Activated CD8-positive, alpha-beta memory T cell treated with anti-CD3 and anti-CD28 coated beads, Interleukin-2, amount 10 ng/mL, durations not matched to agents 7 days and 5 days (primary cell): Measurements from ENCODE around the gene MASP2. TPM values are rescaled to one million over a fixed set of nuclear protein-coding genes. Genes with fewer than 3 reads are reported as not detected.
A peak's percentile ranks its signal among the peaks of the same experiment; 100 is the strongest.
"Not testable (repeated sequence)": the region's sequence is repeated elsewhere in the genome, so short reads cannot be mapped to it uniquely, and the experiment has no call there.

Experiments
- ATAC-seq: fragments of 150-1000 bp; cut with Tn5 transposase; one replicate; pipeline ENCODE4 v1.10.0; 2021; ENCODE audit warnings: moderate library complexity
- CTCF ChIA-PET: fragments of 350-600 bp; sonication (Branson Sonifier 250); formaldehyde crosslinking; loops from one replicate; lab custom pipeline; 2021; ENCODE audit warnings: antibody characterized with exemption; lab: Charles Lee
- DNase-seq: peaks from one replicate; pipeline ENCODE4 v3.0.0-alpha.2; 2020
- H3K27ac Mint-ChIP-seq: one replicate; pipeline ENCODE4 v1.8.0; 2021; ENCODE audit warnings: mild to moderate bottlenecking, mixed read lengths
- H3K27me3 Mint-ChIP-seq: one replicate; pipeline ENCODE4 v1.8.0; 2021; ENCODE audit warnings: mixed read lengths
- H3K36me3 Mint-ChIP-seq: one replicate; pipeline ENCODE4 v1.8.0; 2021; ENCODE audit warnings: mild to moderate bottlenecking, mixed read lengths
- H3K4me1 Mint-ChIP-seq: one replicate; pipeline ENCODE4 v1.8.0; 2021; ENCODE audit warnings: mixed read lengths
- H3K4me3 Mint-ChIP-seq: one replicate; pipeline ENCODE4 v1.8.0; 2021; ENCODE audit warnings: mild to moderate bottlenecking, moderate library complexity, mixed read lengths
- H3K9me3 Mint-ChIP-seq: one replicate; pipeline ENCODE4 v1.8.0; 2022; ENCODE audit warnings: low read depth, mixed read lengths
- total RNA-seq, 2 experiments: library from RNA; stranded (reverse); gene quantifications; one replicate each; pipeline ENCODE4 v1.2.3, GENCODE V29; 2021

MASP2 gene
- total RNA-seq, 2 experiments from 2014 or later = not detected

GRCh38 chr1:11024154-11024873 lies 22.7 kb downstream of the MASP2 start:
- Mint-ChIP-seq H3K4me1 (peaks cover 22% of the 10 kb centered on the region), H3K36me3 (peaks cover 50% of the 10 kb centered on the region), H3K27me3 (no peaks in the 10 kb centered on the region), H3K9me3 (no peaks in the 10 kb centered on the region), H3K27ac (peak overlapping the region; percentile 58), H3K4me3 (no peak overlapping the region)
- CTCF ChIA-PET = interaction anchor here (2.4 kb wide), 1 partner anchor 13 kb away, joined by 7 read pairs; no protein-coding TSS in a partner anchor
- no peak for DNase-seq
- ATAC-seq = no peak

GRCh38 chr1:11023201-11023600 lies 23.8 kb downstream of the MASP2 start:
- H3K27ac Mint-ChIP-seq = no peak overlapping the region
- H3K9me3 Mint-ChIP-seq = no peaks in the 10 kb centered on the region
- peaks cover 29% of the 10 kb centered on the region for H3K4me1 Mint-ChIP-seq
- DNase-seq = no peak
- no peaks in the 10 kb centered on the region for H3K27me3 Mint-ChIP-seq
- no peak overlapping the region for H3K4me3 Mint-ChIP-seq
- ATAC-seq = no peak
- H3K36me3 Mint-ChIP-seq = peaks cover 60% of the 10 kb centered on the region
- CTCF ChIA-PET = interaction anchor here (2.4 kb wide), 1 partner anchor 15 kb away, joined by 7 read pairs; no protein-coding TSS in a partner anchor

- no peak for ATAC-seq
- peaks cover 39% of the 10 kb centered on the region for H3K4me1 Mint-ChIP-seq
- CTCF ChIA-PET = no interaction called here
- DNase-seq = no peak
- peaks cover 66% of the 10 kb centered on the region for H3K36me3 Mint-ChIP-seq
- H3K9me3 Mint-ChIP-seq = no peaks in the 10 kb centered on the region
- H3K27me3 Mint-ChIP-seq = no peaks in the 10 kb centered on the region
- H3K4me3 Mint-ChIP-seq = no peak overlapping the region
- no peak overlapping the region for H3K27ac Mint-ChIP-seq
These were observed 27.1 kb downstream of the MASP2 start for GRCh38 chr1:11019971-11020370.

GRCh38 chr1:11019358-11019757 lies 27.7 kb downstream of the MASP2 start:
- H3K4me3 Mint-ChIP-seq, ATAC-seq, DNase-seq, CTCF ChIA-PET, H3K27me3 Mint-ChIP-seq, H3K27ac Mint-ChIP-seq, H3K9me3 Mint-ChIP-seq: not testable (repeated sequence)
- peaks cover 40% of the 10 kb centered on the region for H3K4me1 Mint-ChIP-seq
- peaks cover 67% of the 10 kb centered on the region for H3K36me3 Mint-ChIP-seq

- H3K27me3 Mint-ChIP-seq = no peaks in the 10 kb centered on the region
- ATAC-seq (peak; percentile 4), DNase-seq (no peak)
- H3K4me1 Mint-ChIP-seq = peaks cover 30% of the 10 kb centered on the region
- peaks cover 31% of the 10 kb centered on the region for H3K36me3 Mint-ChIP-seq
- H3K9me3 Mint-ChIP-seq = no peaks in the 10 kb centered on the region
- H3K4me3 Mint-ChIP-seq = peak overlapping the region; percentile 92
- H3K27ac Mint-ChIP-seq = peak overlapping the region; percentile 78
- CTCF ChIA-PET = interaction anchor here (1.9 kb wide), 1 partner anchor 25 kb away, joined by 15 read pairs; no protein-coding TSS in a partner anchor
These were observed 33.9 kb downstream of the MASP2 start for GRCh38 chr1:11013160-11013531.

GRCh38 chr1:11012260-11013159 lies 34.5 kb downstream of the MASP2 start, which contains the start of gene TARDBP:
Gene TARDBP (plus strand): TSS chr1:11012654. CDS start chr1:11013728, 1,074 bp downstream.
- H3K36me3 Mint-ChIP-seq = peaks cover 29% of the 10 kb centered on the region
- peak within 1 kb of the TSS; percentile 98 for H3K27ac Mint-ChIP-seq
- CTCF ChIA-PET = interaction anchor here (0.8 to 1.9 kb wide), 2 partner anchors 26 to 265 kb away, joined by 3 to 15 read pairs; no protein-coding TSS in a partner anchor
- no peaks in the 10 kb centered on the region for H3K9me3 Mint-ChIP-seq
- peak within 1 kb of the TSS; percentile 92 for H3K4me3 Mint-ChIP-seq
- DNase-seq (peak; percentile 93), ATAC-seq (peak; percentile 89)
- H3K27me3 Mint-ChIP-seq = no peaks in the 10 kb centered on the region
- peaks cover 28% of the 10 kb centered on the region for H3K4me1 Mint-ChIP-seq

- CTCF ChIA-PET = no interaction called here
- DNase-seq (no peak), ATAC-seq (no peak)
- Mint-ChIP-seq H3K4me3 (no peak overlapping the region), H3K27me3 (no peaks in the 10 kb centered on the region), H3K9me3 (peaks cover 4% of the 10 kb centered on the region), H3K4me1 (no peaks in the 10 kb centered on the region), H3K36me3 (peaks cover 5% of the 10 kb centered on the region), H3K27ac (no peak overlapping the region)
These were observed 46.5 kb downstream of the MASP2 start for GRCh38 chr1:11000526-11000925.

GRCh38 chr1:10996100-10996499 lies 50.9 kb downstream of the MASP2 start:
- DNase-seq = no peak
- peaks cover 5% of the 10 kb centered on the region for H3K36me3 Mint-ChIP-seq
- CTCF ChIA-PET = no interaction called here
- H3K4me3 Mint-ChIP-seq = no peak overlapping the region
- H3K27ac Mint-ChIP-seq = no peak overlapping the region
- no peak for ATAC-seq
- no peaks in the 10 kb centered on the region for H3K4me1 Mint-ChIP-seq
- H3K9me3 Mint-ChIP-seq = peaks cover 4% of the 10 kb centered on the region
- no peaks in the 10 kb centered on the region for H3K27me3 Mint-ChIP-seq

GRCh38 chr1:10992864-10993263 lies 54.2 kb downstream of the MASP2 start:
- no peak overlapping the region for H3K27ac Mint-ChIP-seq
- CTCF ChIA-PET = interaction anchor here (0.7 kb wide), 1 partner anchor 649 kb away, joined by 3 read pairs; no protein-coding TSS in a partner anchor
- H3K4me3 Mint-ChIP-seq = no peak overlapping the region
- H3K4me1 Mint-ChIP-seq = no peaks in the 10 kb centered on the region
- DNase-seq = no peak
- ATAC-seq = no peak
- H3K27me3 Mint-ChIP-seq = no peaks in the 10 kb centered on the region
- H3K9me3 Mint-ChIP-seq = no peaks in the 10 kb centered on the region
- H3K36me3 Mint-ChIP-seq = no peaks in the 10 kb centered on the region

- DNase-seq, ATAC-seq, CTCF ChIA-PET, H3K9me3 Mint-ChIP-seq, H3K27ac Mint-ChIP-seq, H3K27me3 Mint-ChIP-seq, H3K4me1 Mint-ChIP-seq, H3K36me3 Mint-ChIP-seq, H3K4me3 Mint-ChIP-seq: not testable (repeated sequence)
These were observed 55.0 kb downstream of the MASP2 start for GRCh38 chr1:10992004-10992403.

GRCh38 chr1:10990828-10991227 lies 56.2 kb downstream of the MASP2 start:
- DNase-seq (no peak), ATAC-seq (no peak)
- no peak overlapping the region for H3K4me3 Mint-ChIP-seq
- H3K27me3 Mint-ChIP-seq = peaks cover 5% of the 10 kb centered on the region
- H3K4me1 Mint-ChIP-seq = peaks cover 6% of the 10 kb centered on the region
- no peaks in the 10 kb centered on the region for H3K36me3 Mint-ChIP-seq
- no peak overlapping the region for H3K27ac Mint-ChIP-seq
- H3K9me3 Mint-ChIP-seq = no peaks in the 10 kb centered on the region
- CTCF ChIA-PET = interaction anchor here (0.7 kb wide), 1 partner anchor 186 kb away, joined by 3 read pairs; no protein-coding TSS in a partner anchor

- H3K4me1 Mint-ChIP-seq = peaks cover 11% of the 10 kb centered on the region
- H3K4me3 Mint-ChIP-seq, H3K36me3 Mint-ChIP-seq, DNase-seq, ATAC-seq, CTCF ChIA-PET, H3K9me3 Mint-ChIP-seq, H3K27me3 Mint-ChIP-seq, H3K27ac Mint-ChIP-seq: not testable (repeated sequence)
These were observed 57.0 kb downstream of the MASP2 start for GRCh38 chr1:10989920-10990516.

- ATAC-seq (no peak), DNase-seq (no peak)
- CTCF ChIA-PET = no interaction called here
- no peaks in the 10 kb centered on the region for H3K9me3 Mint-ChIP-seq
- no peak overlapping the region for H3K4me3 Mint-ChIP-seq
- no peaks in the 10 kb centered on the region for H3K36me3 Mint-ChIP-seq
- H3K4me1 Mint-ChIP-seq = peaks cover 11% of the 10 kb centered on the region
- no peak overlapping the region for H3K27ac Mint-ChIP-seq
- H3K27me3 Mint-ChIP-seq = peaks cover 7% of the 10 kb centered on the region
These were observed 57.9 kb downstream of the MASP2 start for GRCh38 chr1:10989095-10989494.
